HEK293 (cell line): ENCODE results near the gene CADM1.

Experiments used
- CTCF ChIA-PET: fragments of 350-600 bp; formaldehyde crosslinking; extraction: SDS; loops from one replicate; lab custom pipeline; 2021; ENCODE audit warnings: antibody characterized with exemption; lab: Yijun Ruan, JAX
- POLR2A ChIA-PET: fragments of 300-600 bp; formaldehyde crosslinking; extraction: SDS; loops from one replicate; lab custom pipeline; 2020; ENCODE audit warnings: antibody characterized with exemption, inconsistent platforms; lab: Yijun Ruan, JAX
- H3K27ac ChIP-seq: fragments of 200-500 bp; sonication (Bioruptor generic); 2 replicates; pipeline ENCODE4 v1.5.1; 2014; ENCODE audit warnings: low read depth, low read length, control low read depth, inconsistent platforms; ENCODE audit errors: extremely low read depth
- H3K36me3 ChIP-seq, 2 experiments: fragments of 200-500 bp in 1 of 2; sonication (Bioruptor generic) in 1 of 2; 1 replicate in 1 of 2; 2 replicates in 1 of 2; pipeline ENCODE4 v1.5.1; 2014 to 2017; ENCODE audit warnings: inconsistent platforms in 2 of 2, low read length in 2 of 2; ENCODE audit not compliant: control insufficient read depth in 2 of 2, insufficient read depth in 1 of 2
- H3K4me1 ChIP-seq: fragments of 200-500 bp; sonication (Bioruptor generic); 2 replicates; pipeline ENCODE4 v1.5.1; 2014; ENCODE audit warnings: mild to moderate bottlenecking, low read length, inconsistent platforms; ENCODE audit not compliant: control insufficient read depth, insufficient read depth
- H3K4me3 ChIP-seq: 2 replicates; pipeline ENCODE4 v1.5.1; 2011; ENCODE audit warnings: low read depth, mild to moderate bottlenecking, control low read depth, low read length, moderate library complexity
- H3K9me3 ChIP-seq: fragments of 200-500 bp; sonication (Bioruptor generic); 2 replicates; pipeline ENCODE4 v1.5.1; 2014; ENCODE audit warnings: low read depth, low read length, inconsistent platforms; ENCODE audit not compliant: control insufficient read depth, insufficient read depth
- AEBP2 ChIP-seq: fragments of 450-650 bp; formaldehyde crosslinking; IDR thresholded peaks from 2 replicates; pipeline ENCODE4 v1.5.1; 2016; ENCODE audit warnings: missing biosample characterization, missing genetic modification characterization, borderline replicate concordance
- ATF2 ChIP-seq: fragments of 450-650 bp; formaldehyde crosslinking; IDR thresholded peaks from 2 replicates; pipeline ENCODE4 v1.5.1; 2016; ENCODE audit warnings: missing biosample characterization, missing genetic modification characterization, low read depth
- BCL11B ChIP-seq: fragments of 450-650 bp; formaldehyde crosslinking; IDR thresholded peaks from 2 replicates; pipeline ENCODE4 v1.5.1; 2016; ENCODE audit warnings: low read depth, missing biosample characterization, missing genetic modification characterization
- HOXA7 ChIP-seq: sonication (generic); formaldehyde crosslinking; IDR thresholded peaks from 2 replicates; pipeline ENCODE4 v1.8.1; 2022; ENCODE audit warnings: missing genetic modification reagents, borderline replicate concordance
- OSR2 ChIP-seq: fragments of 450-650 bp; formaldehyde crosslinking; IDR thresholded peaks from 2 replicates; pipeline ENCODE4 v1.5.1; 2016; ENCODE audit warnings: missing biosample characterization, missing genetic modification characterization
- SALL2 ChIP-seq: fragments of 450-650 bp; formaldehyde crosslinking; IDR thresholded peaks from 2 replicates; pipeline ENCODE4 v1.5.0; 2017; ENCODE audit warnings: missing biosample characterization, mild to moderate bottlenecking, missing genetic modification characterization, borderline replicate concordance
- TCF7L2 ChIP-seq: IDR thresholded peaks from 2 replicates; pipeline ENCODE4 v1.6.1; 2011; ENCODE audit warnings: low read depth, mild to moderate bottlenecking, inconsistent platforms, low read length, moderate library complexity, borderline replicate concordance
- WT1 ChIP-seq: fragments of 450-650 bp; formaldehyde crosslinking; IDR thresholded peaks from 2 replicates; pipeline ENCODE4 v1.5.1; 2016; ENCODE audit warnings: missing biosample characterization, missing genetic modification characterization
- ZBTB17 ChIP-seq: fragments of 450-650 bp; formaldehyde crosslinking; IDR thresholded peaks from 2 replicates; pipeline ENCODE4 v1.5.1; 2016; ENCODE audit warnings: missing biosample characterization, missing genetic modification characterization
- ZBTB8A ChIP-seq: fragments of 450-650 bp; formaldehyde crosslinking; IDR thresholded peaks from 2 replicates; pipeline ENCODE4 v1.5.1; 2016; ENCODE audit warnings: missing biosample characterization, missing genetic modification characterization
- ZEB2 ChIP-seq: fragments of 450-650 bp; formaldehyde crosslinking; IDR thresholded peaks from 2 replicates; pipeline ENCODE4 v1.5.1; 2016; ENCODE audit warnings: missing biosample characterization, missing genetic modification characterization
- ZNF146 ChIP-seq: fragments of 450-650 bp; formaldehyde crosslinking; IDR thresholded peaks from 2 replicates; pipeline ENCODE4 v1.5.1; 2016; ENCODE audit warnings: missing biosample characterization, missing genetic modification characterization
- ZNF169 ChIP-seq: fragments of 450-650 bp; formaldehyde crosslinking; IDR thresholded peaks from 2 replicates; pipeline ENCODE4 v1.5.1; 2016; ENCODE audit warnings: missing biosample characterization, missing genetic modification characterization
- ZNF302 ChIP-seq: fragments of 450-650 bp; formaldehyde crosslinking; IDR thresholded peaks from 2 replicates; pipeline ENCODE4 v1.5.1; 2016; ENCODE audit warnings: missing biosample characterization, missing genetic modification characterization, low read depth
- ZNF335 ChIP-seq: fragments of 450-650 bp; formaldehyde crosslinking; conservative IDR thresholded peaks from 2 replicates; pipeline ENCODE4 v1.5.1; 2016; ENCODE audit warnings: missing biosample characterization, missing genetic modification characterization
- ZNF521 ChIP-seq: fragments of 450-650 bp; formaldehyde crosslinking; IDR thresholded peaks from 2 replicates; pipeline ENCODE4 v1.5.1; 2017; ENCODE audit warnings: missing biosample characterization, mild to moderate bottlenecking, missing genetic modification characterization
- ZNF529 ChIP-seq: fragments of 450-650 bp; formaldehyde crosslinking; IDR thresholded peaks from 2 replicates; pipeline ENCODE4 v1.5.1; 2017; ENCODE audit warnings: missing genetic modification characterization, missing biosample characterization; ENCODE audit not compliant: insufficient replicate concordance
- ZNF626 ChIP-seq: fragments of 450-650 bp; sonication (Bioruptor Pico); formaldehyde crosslinking; IDR thresholded peaks from 2 replicates; pipeline ENCODE4 v1.5.1; 2018; ENCODE audit warnings: missing biosample characterization, missing genetic modification characterization, inconsistent platforms
- ZNF629 ChIP-seq: fragments of 450-650 bp; formaldehyde crosslinking; IDR thresholded peaks from 2 replicates; pipeline ENCODE4 v1.5.1; 2017; ENCODE audit warnings: missing biosample characterization, missing genetic modification characterization
- ZNF654 ChIP-seq: fragments of 450-650 bp; formaldehyde crosslinking; IDR thresholded peaks from 2 replicates; pipeline ENCODE4 v1.5.1; 2016; ENCODE audit warnings: low read depth, missing biosample characterization, missing genetic modification characterization
- ZNF768 ChIP-seq: fragments of 450-650 bp; formaldehyde crosslinking; IDR thresholded peaks from 2 replicates; pipeline ENCODE4 v1.5.1; 2018; ENCODE audit warnings: missing biosample characterization, mild to moderate bottlenecking, missing genetic modification characterization
- TF ChIP-seq, protein P1 (sequence below): fragments of 450-650 bp; formaldehyde crosslinking; IDR thresholded peaks from 2 replicates; pipeline ENCODE4 v1.5.1; 2016; ENCODE audit warnings: missing biosample characterization, missing genetic modification characterization
- TF ChIP-seq, protein P2 (sequence below): fragments of 450-650 bp; formaldehyde crosslinking; IDR thresholded peaks from 2 replicates; pipeline ENCODE4 v1.5.1; 2016; ENCODE audit warnings: missing biosample characterization, missing genetic modification characterization
- TF ChIP-seq, protein P3 (sequence below): fragments of 450-650 bp; formaldehyde crosslinking; IDR thresholded peaks from 2 replicates; pipeline ENCODE4 v1.5.1; 2017; ENCODE audit warnings: missing biosample characterization, missing genetic modification characterization

CADM1 gene

DNA sequence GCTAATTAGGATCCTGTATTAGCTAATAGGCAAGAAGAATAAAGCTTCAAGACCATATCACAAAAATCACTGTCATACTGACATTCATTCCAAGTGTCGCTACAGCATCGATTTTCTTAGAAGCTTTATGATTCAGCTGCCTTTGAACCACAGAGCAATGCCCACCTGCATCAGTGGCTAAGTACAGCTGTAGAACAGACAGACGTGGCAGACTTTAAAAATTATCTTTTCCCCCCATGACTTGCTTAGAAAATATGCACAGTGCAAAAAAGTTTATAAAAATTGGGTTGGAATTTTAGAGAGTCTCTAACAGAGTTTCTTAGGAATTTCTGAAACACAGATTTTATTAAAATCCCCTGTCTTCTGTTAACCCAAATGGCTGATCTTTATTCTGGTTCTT, 120.8 kb downstream of the CADM1 start (continued):
- no peak for TF ChIP-seq ATF2 (tag by site-specific recombination)

GRCh38 chr11:115379528-115379927, 124.7 kb downstream of the CADM1 start:
- POLR2A ChIA-PET = no interaction called here
- Histone ChIP-seq H3K4me1 (peaks cover 4% of the 10 kb centered on the region), H3K27ac (no peak overlapping the region), H3K4me3 (no peak overlapping the region)
- no peak for TF ChIP-seq ZBTB8A
- TF ChIP-seq AEBP2 (tag by site-specific recombination) = no peak
- TF ChIP-seq, protein P1, sequence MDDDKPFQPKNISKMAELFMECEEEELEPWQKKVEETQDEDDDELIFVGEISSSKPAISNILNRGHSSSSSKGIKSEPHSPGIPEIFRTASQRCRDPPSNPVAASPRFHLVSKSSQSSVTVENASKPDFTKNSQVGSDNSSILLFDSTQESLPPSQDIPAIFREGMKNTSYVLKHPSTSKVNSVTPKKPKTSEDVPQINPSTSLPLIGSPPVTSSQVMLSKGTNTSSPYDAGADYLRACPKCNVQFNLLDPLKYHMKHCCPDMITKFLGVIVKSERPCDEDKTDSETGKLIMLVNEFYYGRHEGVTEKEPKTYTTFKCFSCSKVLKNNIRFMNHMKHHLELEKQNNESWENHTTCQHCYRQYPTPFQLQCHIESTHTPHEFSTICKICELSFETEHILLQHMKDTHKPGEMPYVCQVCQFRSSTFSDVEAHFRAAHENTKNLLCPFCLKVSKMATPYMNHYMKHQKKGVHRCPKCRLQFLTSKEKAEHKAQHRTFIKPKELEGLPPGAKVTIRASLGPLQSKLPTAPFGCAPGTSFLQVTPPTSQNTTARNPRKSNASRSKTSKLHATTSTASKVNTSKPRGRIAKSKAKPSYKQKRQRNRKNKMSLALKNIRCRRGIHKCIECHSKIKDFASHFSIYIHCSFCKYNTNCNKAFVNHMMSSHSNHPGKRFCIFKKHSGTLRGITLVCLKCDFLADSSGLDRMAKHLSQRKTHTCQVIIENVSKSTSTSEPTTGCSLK (tag by site-specific recombination) = no peak
- no peak for TF ChIP-seq ZNF529
- no peak for TF ChIP-seq BCL11B (tag by site-specific recombination)
- no peak for TF ChIP-seq ZNF302 (tag by site-specific recombination)
- TF ChIP-seq, protein P2, sequence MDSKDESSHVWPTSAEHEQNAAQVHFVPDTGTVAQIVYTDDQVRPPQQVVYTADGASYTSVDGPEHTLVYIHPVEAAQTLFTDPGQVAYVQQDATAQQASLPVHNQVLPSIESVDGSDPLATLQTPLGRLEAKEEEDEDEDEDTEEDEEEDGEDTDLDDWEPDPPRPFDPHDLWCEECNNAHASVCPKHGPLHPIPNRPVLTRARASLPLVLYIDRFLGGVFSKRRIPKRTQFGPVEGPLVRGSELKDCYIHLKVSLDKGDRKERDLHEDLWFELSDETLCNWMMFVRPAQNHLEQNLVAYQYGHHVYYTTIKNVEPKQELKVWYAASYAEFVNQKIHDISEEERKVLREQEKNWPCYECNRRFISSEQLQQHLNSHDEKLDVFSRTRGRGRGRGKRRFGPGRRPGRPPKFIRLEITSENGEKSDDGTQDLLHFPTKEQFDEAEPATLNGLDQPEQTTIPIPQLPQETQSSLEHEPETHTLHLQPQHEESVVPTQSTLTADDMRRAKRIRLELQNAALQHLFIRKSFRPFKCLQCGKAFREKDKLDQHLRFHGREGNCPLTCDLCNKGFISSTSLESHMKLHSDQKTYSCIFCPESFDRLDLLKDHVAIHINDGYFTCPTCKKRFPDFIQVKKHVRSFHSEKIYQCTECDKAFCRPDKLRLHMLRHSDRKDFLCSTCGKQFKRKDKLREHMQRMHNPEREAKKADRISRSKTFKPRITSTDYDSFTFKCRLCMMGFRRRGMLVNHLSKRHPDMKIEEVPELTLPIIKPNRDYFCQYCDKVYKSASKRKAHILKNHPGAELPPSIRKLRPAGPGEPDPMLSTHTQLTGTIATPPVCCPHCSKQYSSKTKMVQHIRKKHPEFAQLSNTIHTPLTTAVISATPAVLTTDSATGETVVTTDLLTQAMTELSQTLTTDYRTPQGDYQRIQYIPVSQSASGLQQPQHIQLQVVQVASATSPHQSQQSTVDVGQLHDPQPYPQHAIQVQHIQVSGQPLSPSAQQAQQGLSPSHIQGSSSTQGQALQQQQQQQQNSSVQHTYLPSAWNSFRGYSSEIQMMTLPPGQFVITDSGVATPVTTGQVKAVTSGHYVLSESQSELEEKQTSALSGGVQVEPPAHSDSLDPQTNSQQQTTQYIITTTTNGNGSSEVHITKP (tag by site-specific recombination) = no peak
- no peak for TF ChIP-seq SALL2 (tag by site-specific recombination)
- TF ChIP-seq ZNF146 (tag by site-specific recombination) = no peak
- no peak for TF ChIP-seq ZNF335
- TF ChIP-seq TCF7L2 = no peak
- no peak for TF ChIP-seq ZNF626 (tag by site-specific recombination)
- TF ChIP-seq OSR2 (tag by site-specific recombination) = 0 out of 2 replicates have a peak, but pooled peaks have one; percentile 9
- TF ChIP-seq, protein P3, sequence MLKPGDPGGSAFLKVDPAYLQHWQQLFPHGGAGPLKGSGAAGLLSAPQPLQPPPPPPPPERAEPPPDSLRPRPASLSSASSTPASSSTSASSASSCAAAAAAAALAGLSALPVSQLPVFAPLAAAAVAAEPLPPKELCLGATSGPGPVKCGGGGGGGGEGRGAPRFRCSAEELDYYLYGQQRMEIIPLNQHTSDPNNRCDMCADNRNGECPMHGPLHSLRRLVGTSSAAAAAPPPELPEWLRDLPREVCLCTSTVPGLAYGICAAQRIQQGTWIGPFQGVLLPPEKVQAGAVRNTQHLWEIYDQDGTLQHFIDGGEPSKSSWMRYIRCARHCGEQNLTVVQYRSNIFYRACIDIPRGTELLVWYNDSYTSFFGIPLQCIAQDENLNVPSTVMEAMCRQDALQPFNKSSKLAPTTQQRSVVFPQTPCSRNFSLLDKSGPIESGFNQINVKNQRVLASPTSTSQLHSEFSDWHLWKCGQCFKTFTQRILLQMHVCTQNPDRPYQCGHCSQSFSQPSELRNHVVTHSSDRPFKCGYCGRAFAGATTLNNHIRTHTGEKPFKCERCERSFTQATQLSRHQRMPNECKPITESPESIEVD (tag by site-specific recombination) = peak; percentile 91
- no peak for TF ChIP-seq ZNF169 (tag by site-specific recombination)
- TF ChIP-seq WT1 (tag by site-specific recombination) = peak; percentile 74
- no peak for TF ChIP-seq ZBTB17 (tag by site-specific recombination)
- TF ChIP-seq HOXA7 (CRISPR knock-in tag) = no peak
- TF ChIP-seq ZNF654 (tag by site-specific recombination) = peak; percentile 20
- TF ChIP-seq ZNF521 = no peak
- TF ChIP-seq ZNF768 (tag by site-specific recombination) = no peak
- 0 out of 2 replicates have a peak, but pooled peaks have one; percentile 16 for TF ChIP-seq ZEB2
- TF ChIP-seq ZNF629 (tag by site-specific recombination) = no peak
- TF ChIP-seq, all 188 proteins: peak for 5
- CTCF ChIA-PET = no interaction called here
- Histone ChIP-seq H3K36me3 (no peaks in the 10 kb centered on the region), H3K9me3 (no peaks in the 10 kb centered on the region)
